Subcutaneous adipose tissue (tissue), 4 donors: ENCODE results near the gene SCYGR4. TPM values are rescaled to one million over a fixed set of nuclear protein-coding genes. Genes with fewer than 3 reads are reported as not detected.

ENCODE experiments used
- CTCF ChIP-seq: fragments of 450-650 bp; IDR thresholded peaks from one replicate; pipeline ENCODE4 v1.5.1; 2016; ENCODE audit warnings: low read depth, mild to moderate bottlenecking, control low read depth, antibody characterized with exemption, moderate library complexity
- total RNA-seq, 4 donors: library from RNA; depleted of rRNA; stranded (reverse); fragments of >200 nt; gene quantifications; one replicate each; pipeline ENCODE4 v1.1.0, GENCODE V29; 2016

Gene SCYGR4
- total RNA-seq, result not detected

- TF ChIP-seq CTCF, result no peak
Measured at GRCh38 chr2:227617316-227618230, at the start of gene SCYGR4. TSS of gene SCYGR4 (plus strand) at chr2:227617498. CDS start at chr2:227617498, 0 bp downstream.

GRCh38 chr2:227568852-227569169 lies 48.5 kb upstream of the SCYGR4 start:
- no peak for TF ChIP-seq CTCF

- no peak for TF ChIP-seq CTCF
Measured at GRCh38 chr2:227570615-227571014, 46.7 kb upstream of the SCYGR4 start.

GRCh38 chr2:227576110-227576509 lies 41.2 kb upstream of the SCYGR4 start:
- TF ChIP-seq CTCF, result no peak

GRCh38 chr2:227576812-227577211 lies 40.5 kb upstream of the SCYGR4 start:
- TF ChIP-seq CTCF, result no peak

- no peak for TF ChIP-seq CTCF
Measured at GRCh38 chr2:227577555-227577954, 39.7 kb upstream of the SCYGR4 start.

- no peak for TF ChIP-seq CTCF
Measured at GRCh38 chr2:227578642-227579041, 38.7 kb upstream of the SCYGR4 start.
